Esophagus mucosa (tissue), 1 donor: ENCODE results near the gene KCNK4. TPM values are rescaled to one million over a fixed set of nuclear protein-coding genes. Genes with fewer than 3 reads are reported as not detected.
"Not testable (repeated sequence)": the region's sequence is repeated elsewhere in the genome, so short reads cannot be mapped to it uniquely, and the experiment has no call there.

Experiments used
- ATAC-seq: fragments of 200-7000 bp; cut with Tn5 transposase; one replicate; pipeline ENCODE4 v1.9.1; 2020
- total RNA-seq: library from RNA; stranded (reverse); gene quantifications from one replicate; pipeline ENCODE4 v1.2.4, GENCODE V29; 2023
- donor health status: DM: yes; HTN: yes; CAD: no.

KCNK4 gene
- total RNA-seq, 1 donor from 2014 or later = not detected

DNA sequence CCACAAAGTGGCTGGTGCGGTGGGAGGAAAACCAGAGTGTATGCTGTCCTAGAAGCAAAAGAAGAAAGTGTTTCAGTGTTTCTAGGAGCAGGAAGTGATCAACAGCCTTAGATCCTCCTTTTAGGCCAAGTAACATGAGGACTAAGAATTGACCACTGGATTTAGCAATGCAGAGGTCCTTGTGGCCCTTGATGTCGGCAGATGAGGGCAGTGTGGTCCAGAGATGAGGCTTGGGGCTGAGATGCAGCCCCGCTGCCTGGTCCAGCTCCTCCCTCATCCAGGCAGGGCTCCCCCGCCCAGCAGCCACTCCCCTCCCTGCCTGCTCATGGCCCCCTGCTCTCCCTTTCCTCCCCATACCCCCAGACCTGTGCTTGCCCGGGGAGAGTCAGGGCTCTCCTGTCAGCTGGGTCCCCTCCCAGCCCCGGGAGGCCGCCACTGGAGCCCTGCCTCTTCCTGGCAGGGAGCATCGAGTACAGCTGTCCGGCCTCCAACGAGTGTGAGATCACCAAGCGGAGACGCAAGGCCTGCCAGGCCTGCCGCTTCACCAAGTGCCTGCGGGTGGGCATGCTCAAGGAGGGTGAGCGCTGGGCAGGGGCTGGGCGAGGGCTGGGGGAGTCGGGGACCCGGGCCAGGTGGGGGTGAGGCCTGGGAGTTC, 22.5 kb downstream of the KCNK4 start:
- ATAC-seq = no peak

DNA sequence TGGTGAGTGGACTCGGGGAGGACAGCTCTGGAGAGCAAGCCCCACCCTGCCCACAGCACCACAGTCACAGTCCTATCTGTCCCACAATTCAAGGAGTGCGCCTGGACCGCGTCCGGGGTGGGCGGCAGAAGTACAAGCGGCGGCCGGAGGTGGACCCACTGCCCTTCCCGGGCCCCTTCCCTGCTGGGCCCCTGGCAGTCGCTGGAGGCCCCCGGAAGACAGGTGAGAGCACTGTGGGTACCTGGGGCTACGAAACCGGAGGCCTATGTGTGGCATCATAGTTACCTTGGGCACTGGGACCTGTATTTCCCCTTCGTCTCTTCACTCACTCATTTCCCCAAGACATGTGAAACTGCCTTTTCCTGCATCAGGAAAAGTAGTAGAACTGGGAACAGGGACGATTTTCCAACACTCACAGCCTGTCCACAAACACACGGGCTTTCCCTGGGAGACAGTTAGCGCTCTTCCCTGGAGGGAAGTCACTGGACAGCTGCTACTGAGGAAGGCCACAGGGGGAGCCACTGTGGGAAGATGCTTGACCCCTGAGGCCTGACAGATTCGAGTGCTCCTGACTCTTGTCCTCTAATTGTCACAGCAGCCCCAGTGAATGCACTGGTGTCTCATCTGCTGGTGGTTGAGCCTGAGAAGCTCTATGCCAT, 23.2 kb downstream of the KCNK4 start:
- no peak for ATAC-seq

DNA sequence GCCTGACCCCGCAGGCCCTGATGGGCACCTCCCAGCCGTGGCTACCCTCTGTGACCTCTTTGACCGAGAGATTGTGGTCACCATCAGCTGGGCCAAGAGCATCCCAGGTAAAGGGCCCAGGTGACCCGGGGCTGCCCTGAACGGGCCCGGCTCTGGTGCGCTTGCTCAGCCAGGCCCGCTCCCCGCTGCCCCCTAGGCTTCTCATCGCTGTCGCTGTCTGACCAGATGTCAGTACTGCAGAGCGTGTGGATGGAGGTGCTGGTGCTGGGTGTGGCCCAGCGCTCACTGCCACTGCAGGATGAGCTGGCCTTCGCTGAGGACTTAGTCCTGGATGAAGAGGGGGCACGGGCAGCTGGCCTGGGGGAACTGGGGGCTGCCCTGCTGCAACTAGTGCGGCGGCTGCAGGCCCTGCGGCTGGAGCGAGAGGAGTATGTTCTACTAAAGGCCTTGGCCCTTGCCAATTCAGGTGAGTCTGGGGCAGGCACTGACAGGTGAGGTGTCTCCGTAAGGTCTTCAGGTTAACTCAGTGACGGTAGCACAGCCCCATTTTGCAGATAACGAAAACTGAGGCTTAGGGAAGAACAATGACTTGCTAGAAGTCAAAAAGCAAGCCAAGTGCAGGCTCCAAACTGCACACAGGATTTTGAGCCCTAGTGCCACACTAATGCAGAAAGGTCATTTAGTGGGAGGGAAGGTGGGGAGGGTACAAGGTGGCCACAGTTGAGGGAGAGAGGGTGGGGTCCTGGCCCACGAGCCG, 23.9 kb downstream of the KCNK4 start:
- ATAC-seq = no peak

DNA sequence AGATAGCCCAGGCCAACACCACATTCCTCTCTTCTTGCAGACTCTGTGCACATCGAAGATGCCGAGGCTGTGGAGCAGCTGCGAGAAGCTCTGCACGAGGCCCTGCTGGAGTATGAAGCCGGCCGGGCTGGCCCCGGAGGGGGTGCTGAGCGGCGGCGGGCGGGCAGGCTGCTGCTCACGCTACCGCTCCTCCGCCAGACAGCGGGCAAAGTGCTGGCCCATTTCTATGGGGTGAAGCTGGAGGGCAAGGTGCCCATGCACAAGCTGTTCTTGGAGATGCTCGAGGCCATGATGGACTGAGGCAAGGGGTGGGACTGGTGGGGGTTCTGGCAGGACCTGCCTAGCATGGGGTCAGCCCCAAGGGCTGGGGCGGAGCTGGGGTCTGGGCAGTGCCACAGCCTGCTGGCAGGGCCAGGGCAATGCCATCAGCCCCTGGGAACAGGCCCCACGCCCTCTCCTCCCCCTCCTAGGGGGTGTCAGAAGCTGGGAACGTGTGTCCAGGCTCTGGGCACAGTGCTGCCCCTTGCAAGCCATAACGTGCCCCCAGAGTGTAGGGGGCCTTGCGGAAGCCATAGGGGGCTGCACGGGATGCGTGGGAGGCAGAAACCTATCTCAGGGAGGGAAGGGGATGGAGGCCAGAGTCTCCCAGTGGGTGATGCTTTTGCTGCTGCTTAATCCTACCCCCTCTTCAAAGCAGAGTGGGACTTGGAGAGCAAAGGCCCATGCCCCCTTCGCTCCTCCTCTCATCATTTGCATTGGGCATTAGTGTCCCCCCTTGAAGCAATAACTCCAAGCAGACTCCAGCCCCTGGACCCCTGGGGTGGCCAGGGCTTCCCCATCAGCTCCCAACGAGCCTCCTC, 24.8 kb downstream of the KCNK4 start:
- not testable (repeated sequence) for ATAC-seq

DNA sequence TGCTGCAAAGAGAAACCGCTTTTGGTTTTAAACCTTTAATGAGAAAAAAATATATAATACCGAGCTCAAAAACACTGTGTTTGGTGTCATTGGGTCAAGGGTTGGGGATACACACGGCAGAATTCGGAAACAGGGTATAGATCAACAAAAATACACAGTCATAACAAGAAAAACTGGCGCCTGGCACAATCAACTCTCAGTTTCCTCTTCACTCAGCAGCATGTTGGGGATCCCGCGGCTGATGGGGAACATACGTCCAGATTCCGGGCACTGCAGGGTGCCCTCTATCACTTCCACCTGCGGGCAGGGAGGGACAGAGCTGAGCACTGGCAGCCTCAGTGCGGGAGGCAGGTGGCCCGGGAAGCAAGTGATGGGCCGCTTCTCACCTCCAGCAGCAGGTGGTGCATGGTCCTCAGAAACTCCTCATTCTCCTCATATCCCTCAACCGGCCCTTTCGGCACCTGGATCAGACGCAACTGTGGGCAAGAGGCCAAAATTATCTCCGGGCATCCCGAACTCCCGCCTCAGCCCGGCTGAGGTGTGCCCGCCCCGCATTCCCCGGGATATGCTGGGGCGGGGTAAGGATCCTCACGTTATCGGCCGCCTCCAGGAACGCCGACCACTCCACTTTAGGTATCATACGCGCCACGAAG, 25.7 kb downstream of the KCNK4 start:
- ATAC-seq = peak; percentile 14

DNA sequence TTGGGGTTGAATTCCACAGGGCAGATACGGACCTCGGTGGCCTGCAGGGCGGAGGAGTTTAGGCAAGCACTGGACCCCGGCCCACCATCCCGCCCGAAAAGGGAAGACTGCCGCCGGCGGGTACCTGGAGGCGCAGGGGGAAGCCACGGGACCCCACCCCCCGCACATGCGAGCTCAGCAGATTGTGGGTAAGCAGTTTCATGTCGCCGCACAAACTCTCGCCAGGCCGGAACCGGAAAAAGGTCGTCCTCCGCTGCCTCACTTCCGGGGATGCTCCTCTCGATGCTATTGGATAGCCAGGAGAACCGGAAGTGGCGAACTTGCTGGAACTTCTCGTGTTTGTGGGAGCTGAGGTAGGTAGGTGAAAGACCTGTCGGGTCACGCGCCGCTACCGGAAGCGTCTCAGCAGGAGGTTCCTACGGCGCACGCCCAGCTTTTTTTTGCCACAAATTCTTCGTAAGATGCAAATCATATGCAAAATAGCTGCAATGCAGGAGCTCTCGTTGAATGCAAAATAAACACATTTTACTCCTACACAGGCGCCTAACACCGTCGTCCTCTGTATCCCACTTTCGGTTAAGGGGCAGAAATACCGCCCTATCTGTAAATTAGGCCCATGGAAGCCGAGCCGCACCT, 26.3 kb downstream of the KCNK4 start, which contains the start of gene TRMT112:
Gene TRMT112 (minus strand): TSS at position 235 of the 636 bp plus-strand sequence. CDS start 33 bp downstream, at position 202.
- ATAC-seq = peak; percentile 78

DNA sequence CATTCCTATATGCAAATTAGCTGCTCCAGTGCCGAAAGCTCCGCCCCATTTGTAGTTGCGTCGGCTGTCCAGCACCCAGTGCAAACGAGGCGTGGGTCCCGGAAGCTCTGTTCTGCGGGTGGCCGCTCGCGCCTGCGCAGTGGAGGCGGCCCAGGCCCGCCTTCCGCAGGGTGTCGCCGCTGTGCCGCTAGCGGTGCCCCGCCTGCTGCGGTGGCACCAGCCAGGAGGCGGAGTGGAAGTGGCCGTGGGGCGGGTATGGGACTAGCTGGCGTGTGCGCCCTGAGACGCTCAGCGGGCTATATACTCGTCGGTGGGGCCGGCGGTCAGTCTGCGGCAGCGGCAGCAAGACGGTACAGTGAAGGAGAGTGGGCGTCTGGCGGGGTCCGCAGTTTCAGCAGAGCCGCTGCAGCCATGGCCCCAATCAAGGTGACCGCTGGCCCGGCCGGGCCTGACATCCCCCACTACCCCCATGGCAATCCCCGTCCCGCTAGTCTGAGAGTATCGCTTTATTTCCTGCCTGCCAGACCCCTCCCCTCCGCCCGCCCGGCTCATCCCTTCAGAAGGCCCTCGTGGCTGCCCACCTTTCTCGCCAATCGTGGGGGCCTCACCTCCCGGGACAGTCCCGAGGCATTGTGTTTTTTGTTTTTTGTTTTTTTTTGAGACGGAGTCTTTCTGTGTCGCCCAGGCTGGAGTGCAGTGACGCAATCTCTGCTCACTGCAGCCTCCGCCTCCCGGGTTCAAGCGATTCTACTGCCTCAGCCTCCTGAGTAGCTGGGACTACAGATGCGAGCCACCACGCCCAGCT, 27.1 kb downstream of the KCNK4 start, which contains the start of gene PRDX5:
Gene PRDX5 (plus strand): TSS at position 161 of the 805 bp plus-strand sequence. CDS start 95 bp downstream, at position 256.
- peak; percentile 79 for ATAC-seq

DNA sequence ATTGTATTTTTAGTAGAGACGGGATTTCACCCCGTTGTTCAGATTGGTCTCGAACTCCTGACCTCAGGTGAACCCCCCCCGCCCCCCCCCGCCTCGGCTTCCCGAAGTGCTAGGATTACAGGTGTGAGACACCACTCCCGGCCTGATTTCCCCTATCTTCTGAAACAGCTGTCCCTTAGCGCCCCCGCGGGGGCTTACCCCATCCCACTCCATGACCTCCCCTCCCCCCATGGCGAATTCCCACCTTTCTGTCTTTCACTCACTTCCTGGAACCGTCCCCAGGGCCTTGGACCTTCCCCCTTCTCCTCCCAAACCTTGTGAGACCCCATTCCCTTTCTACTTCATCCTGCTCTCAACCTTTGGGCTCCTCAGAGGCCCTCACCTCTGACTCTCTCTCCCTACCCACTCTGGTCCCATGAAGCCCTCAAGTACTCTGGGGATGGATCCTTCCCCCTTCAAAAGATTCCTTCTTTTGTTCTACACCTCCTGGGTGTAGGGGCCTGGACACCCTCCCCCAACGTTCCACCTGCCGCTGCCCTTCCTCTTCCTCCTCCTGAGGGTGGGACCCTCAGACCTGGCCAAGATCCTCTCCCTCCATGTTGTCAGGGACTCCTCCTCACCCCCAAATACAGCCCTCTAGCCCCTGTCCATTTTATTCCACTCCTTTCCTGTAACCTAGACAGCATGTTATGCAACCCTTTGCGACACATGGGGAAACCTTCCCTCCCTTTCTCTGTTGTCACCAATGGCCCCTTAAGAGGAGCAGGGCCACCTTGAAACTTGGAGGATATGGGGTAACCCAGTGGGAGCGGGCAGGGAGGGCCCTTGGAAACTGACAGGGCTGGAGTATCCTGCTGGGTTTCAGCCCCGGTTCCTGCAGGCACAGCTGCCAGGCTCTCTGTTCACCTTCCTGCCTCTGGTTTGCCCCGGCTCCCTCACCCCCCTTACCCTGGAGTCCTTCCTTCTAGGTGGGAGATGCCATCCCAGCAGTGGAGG, 28.0 kb downstream of the KCNK4 start:
- ATAC-seq = no peak

DNA sequence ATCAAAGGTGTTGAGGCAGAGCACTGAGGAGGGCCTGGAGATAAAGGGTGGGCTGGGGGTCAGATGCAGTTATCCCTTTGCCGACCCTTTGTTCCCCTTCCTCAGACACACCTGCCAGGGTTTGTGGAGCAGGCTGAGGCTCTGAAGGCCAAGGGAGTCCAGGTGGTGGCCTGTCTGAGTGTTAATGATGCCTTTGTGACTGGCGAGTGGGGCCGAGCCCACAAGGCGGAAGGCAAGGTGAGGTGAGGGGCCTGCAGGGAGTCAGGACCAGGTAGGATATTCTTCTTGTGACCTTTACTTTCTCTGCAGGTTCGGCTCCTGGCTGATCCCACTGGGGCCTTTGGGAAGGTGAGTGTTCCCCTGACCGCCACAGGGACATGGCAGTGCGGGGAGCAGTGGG, 29.5 kb downstream of the KCNK4 start:
- no peak for ATAC-seq

DNA sequence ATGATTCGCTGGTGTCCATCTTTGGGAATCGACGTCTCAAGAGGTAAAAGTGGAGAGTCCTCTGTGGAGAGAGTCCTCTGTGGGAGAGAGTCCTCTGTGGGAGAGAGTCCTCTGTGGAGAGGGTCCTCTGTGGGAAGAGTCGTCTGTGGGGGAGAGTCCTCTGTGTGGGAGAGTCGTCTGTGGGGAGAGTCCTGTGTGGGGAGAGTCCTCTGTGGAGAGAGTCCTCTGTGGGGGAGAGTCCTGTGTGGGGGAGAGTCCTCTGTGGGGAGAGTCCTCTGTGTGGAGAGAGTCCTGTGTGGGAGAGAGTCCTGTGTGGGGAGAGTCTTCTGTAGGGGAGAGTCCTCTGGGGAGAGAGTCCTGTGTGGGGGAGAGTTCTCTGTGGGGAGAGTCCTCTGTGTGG, 29.9 kb downstream of the KCNK4 start:
- ATAC-seq = no peak

DNA sequence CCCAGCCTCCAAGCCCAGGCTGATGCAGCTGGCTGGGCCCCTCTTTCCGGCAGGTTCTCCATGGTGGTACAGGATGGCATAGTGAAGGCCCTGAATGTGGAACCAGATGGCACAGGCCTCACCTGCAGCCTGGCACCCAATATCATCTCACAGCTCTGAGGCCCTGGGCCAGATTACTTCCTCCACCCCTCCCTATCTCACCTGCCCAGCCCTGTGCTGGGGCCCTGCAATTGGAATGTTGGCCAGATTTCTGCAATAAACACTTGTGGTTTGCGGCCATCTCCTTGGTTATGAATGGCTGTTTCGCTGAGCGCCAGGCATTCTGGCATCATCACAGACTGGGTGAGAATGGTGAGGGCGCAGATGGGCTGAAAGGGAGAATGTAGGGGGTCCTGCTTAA, 30.4 kb downstream of the KCNK4 start:
- ATAC-seq = peak; percentile 22

DNA sequence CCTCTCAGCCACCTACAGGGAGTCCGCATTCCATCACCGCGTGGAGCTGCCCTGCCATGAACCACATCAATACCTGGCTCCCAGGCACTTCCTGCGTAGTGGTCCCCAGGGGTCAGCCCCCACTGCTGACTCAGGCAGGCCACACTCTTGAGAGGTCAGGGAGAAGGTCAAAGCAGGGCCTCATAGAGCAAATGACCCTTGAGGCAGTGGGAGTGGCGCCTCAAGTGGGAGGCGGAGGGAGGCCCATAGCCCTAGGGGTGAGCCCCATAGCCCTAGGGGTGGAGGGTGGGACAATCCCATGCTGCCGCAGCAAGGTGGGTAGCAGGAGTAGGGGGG, 31.8 kb downstream of the KCNK4 start:
- no peak for ATAC-seq

DNA sequence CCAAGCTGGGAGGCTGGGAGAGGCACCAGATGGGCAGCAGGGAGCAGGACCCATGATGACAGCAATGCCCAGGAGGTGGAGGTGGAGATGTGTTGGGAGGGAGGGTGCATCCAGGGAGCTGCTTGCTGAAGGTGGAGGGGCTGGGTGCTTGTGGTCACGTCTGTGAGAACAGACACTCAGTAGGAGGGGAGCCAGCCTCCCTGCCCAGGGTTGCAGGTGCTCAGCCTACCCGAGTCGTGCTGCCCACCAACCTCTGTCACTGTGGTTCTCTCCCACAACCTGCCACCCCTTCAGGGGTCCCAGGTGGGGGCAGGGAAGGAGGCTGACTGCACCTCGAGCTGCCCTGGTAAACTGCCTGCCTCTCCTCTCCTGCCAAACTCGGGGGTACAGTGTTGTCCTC, 32.3 kb downstream of the KCNK4 start:
- no peak for ATAC-seq

DNA sequence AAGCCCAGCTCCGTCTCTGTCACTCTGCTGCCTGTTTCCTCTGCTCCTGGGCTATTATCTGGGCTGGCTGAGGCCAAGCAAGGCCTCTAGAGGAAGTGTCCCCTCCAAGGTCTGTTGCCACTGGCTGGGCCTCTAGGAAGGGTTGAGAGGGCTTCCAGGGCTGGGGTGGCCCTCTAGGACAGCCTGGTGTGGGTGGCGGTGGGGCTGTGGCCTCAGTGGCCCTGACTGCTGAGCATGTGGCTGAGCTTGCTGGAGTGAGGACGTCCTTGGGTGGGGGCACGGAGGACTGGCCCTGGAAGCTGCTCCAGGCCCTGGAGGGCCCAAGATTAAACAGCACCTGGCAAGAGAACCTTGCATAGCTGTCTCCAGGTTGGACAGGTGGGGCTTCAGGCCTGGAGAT, 32.9 kb downstream of the KCNK4 start:
- peak; percentile 0 for ATAC-seq

DNA sequence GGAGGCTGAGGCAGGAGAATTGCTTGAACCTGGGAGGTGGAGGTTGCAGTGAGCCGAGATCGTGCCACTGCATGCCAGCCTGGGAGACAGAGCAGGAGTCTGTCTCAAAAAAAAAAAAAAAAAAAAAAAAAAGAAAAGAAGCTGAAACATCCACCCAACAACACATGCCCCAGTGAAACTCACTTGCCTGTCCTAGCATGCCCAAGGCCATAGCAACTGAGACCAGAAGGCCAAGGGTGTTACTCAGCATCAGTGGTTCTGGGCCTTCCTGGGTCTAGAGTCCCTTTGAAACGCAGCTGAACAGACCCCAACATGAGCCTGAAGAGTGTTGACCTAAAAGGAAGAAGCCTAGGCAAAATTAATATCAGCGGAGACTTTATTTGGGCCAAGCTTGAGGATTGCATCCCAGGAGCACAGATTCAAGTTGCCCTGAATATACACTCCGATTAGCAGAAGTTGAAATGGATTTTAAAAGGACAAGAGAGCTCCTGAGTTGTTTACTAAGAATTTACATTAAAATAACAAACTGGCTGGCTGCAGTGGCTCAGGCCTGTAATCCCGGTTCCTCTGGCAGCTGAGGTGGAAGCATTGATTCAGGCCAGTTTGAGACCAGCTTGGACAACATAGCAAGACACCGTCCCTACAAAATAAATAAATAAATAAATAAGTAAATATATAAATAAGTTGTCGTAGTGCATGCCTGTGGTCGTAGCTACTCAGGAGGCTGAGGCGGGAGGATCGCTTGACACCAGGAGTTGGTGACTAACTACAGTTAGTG, 33.8 kb downstream of the KCNK4 start:
- peak; percentile 73 for ATAC-seq

DNA sequence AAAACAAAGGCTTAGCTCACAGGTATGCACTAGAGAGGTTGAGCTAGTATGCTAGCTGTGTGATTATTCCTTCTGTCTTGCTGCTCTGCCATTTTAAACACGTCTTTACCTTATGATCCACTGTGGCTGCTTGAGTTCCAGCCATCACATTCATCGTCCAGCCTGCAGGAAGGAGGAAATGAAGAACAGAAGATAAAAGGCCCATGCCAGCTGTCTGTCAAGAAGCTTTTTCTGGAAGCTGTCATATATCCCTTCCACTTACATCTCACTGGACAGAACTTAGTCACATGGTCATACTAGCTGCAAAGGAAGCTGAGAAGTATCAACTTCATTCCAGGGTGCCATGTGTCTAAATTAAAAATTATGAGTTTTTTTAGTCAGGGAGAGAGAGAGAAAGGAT, 36.3 kb downstream of the KCNK4 start:
- ATAC-seq = no peak

DNA sequence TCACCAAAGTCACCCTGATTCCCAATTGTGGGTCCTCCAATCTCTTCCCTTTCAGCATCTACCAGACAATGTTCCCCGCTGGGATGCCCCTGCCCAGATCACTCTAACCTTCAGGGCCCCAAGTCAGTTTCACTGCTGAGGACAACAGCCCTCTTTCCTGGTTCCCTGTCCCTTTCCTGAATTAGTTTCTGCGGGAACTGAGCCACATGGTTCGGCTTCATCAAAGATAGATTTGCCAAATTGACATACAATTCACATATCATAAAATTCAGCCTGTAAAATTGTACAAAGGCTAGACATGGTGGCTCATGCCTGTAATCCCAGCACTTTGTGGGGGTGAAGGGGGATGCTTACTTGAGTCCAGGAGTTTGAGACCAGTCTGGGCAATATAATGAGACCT, 36.9 kb downstream of the KCNK4 start:
- no peak for ATAC-seq

DNA sequence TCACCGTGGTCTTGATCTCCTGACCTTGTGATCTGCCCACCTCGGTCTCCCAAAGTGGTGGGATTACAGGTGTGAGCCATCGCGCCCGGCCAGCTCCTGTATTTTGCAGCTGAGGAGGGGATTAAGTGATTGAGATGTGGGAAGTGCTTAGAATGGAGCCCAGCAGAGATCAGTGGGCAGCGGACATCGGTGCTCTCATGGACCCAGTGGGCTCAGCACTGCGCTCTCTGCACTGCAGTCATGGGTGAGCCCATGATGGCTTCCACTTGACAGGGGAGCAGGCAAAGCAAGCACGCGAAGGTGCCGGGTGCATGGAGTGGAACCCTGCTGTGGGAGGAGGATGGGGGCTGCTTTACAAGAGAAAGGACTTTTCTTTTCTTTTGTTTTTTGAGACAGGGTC, 39.8 kb downstream of the KCNK4 start:
- ATAC-seq = no peak
